Stimulated activated CD8-positive, alpha-beta memory T cell treated with anti-CD3 and anti-CD28 coated beads, Interleukin-12 subunit alpha, Interleukin-12 subunit beta, amount 100 ng/mL, for 4 hours (primary cell): ENCODE data around the gene TBC1D2.
"Not testable (repeated sequence)": the region's sequence is repeated elsewhere in the genome, so short reads cannot be mapped to it uniquely, and the experiment has no call there.

Source experiments
- DNase-seq: peaks from one replicate; pipeline ENCODE4 v3.0.0-alpha.2; 2020; ENCODE audit warnings: low read depth

The TBC1D2 gene

GRCh38 chr9:98270284-98270683, 14.8 kb upstream of the TBC1D2 start:
- DNase-seq: not testable (repeated sequence)

GRCh38 chr9:98269652-98270051, 14.2 kb upstream of the TBC1D2 start:
- DNase-seq: not testable (repeated sequence)

GRCh38 chr9:98267556-98267955, 12.1 kb upstream of the TBC1D2 start:
- not testable (repeated sequence) for DNase-seq

- no peak for DNase-seq
These were observed 9.1 kb upstream of the TBC1D2 start for GRCh38 chr9:98264516-98264915.

DNA sequence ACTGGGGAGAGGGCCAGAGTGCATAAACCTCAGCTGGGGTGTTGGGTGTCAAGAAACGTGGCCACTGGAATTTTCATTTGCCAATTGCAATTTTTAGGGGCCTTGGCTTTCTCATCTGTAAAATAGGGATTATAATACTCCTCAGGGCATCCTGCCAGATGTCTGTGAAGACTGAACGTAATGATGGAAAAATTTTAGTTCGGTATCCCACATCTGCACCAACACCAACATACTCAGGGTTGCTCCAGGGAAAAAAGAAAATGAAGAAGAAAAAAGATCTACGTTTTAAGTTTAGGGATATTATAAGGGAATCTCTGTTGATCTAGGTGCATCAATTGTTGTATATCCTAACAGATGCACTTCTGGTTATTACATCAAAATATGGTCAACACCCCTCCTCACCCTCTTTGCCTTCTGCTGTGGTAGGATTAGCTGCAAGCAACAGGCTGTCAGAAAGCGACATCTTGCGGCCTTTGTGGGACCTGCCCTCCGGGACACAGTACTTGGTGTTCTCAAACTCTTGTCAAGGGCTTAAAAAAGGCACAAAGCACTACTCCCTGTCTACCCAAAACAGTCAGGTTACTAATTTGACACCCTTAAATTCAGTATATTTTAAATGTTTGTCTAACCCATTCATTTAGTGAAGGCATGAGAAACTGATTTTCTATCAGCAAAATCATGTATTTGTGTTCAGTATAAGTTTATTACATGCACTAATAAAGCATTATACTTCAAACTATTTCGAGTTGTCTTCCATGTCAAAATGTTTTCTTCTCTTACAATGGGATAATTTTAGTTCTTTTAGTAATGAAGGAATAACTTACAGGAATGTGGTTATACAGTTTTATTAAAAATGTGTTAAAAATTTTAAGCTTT, 8.3 kb upstream of the TBC1D2 start:
- peak; percentile 51 for DNase-seq

- no peak for DNase-seq
These were observed 7.6 kb upstream of the TBC1D2 start for GRCh38 chr9:98263080-98263479.

- no peak for DNase-seq
These were observed 6.6 kb upstream of the TBC1D2 start for GRCh38 chr9:98262056-98262455.

DNA sequence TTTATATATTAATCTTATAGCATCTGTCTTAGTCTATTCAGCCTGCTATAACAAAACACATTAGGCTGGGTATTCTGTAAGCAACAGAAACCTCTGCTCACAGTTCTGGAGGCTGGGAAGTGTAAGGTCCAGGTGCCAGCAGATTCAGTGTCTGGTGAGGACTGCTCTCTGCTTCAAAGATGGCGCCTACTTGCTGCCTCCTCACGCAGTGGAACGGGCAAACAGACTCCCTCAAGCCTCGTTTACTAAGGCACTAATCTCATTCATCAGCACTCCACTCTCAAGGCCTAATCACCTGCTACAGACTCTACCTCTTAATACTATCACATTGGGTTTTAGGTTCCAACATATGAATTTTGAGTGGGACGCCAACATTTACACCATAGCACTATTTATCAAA, 5.2 kb upstream of the TBC1D2 start:
- DNase-seq: no peak

DNA sequence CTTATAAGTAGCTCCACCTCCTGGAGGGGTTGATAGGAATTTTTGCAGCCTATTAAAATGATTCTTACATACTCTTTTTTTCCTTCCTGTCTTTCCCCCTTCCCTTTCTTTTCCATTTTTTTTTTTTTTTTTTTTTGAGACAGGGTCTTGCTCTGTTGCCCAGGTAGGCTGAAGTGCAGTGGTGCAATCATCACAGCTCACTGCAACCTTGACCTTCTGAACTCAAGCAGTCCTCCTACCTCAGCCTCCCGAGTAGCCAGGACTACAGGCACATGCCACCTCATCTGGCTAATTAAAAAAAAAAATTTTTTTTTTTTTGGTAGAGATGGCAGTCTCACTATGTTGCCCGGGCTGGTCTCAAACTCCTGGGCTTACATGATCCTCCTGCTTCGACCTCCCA, 4.3 kb upstream of the TBC1D2 start:
- no peak for DNase-seq

DNA sequence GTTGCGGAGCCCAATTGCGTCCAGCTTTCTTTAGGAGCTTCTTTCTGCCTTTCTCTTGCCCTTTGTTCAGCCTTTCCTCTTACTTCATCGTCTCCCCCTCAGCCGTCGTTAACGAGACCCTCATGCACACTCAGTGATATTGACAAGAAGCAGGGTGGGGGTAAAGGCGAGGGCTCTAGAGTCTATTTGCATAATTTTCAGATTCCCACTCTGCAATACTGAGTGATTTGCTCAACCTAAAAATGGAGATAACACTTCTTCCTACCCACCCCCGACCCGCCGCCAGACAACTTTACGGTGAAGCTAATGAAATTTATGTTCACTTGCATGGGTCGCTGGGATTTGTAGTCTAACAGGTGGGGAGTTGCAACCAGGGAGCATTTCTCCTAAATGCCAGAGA, 1.3 kb upstream of the TBC1D2 start:
- DNase-seq: no peak

GRCh38 chr9:98255061-98255577, 330 bp downstream of the TBC1D2 start:
- no peak for DNase-seq

DNA sequence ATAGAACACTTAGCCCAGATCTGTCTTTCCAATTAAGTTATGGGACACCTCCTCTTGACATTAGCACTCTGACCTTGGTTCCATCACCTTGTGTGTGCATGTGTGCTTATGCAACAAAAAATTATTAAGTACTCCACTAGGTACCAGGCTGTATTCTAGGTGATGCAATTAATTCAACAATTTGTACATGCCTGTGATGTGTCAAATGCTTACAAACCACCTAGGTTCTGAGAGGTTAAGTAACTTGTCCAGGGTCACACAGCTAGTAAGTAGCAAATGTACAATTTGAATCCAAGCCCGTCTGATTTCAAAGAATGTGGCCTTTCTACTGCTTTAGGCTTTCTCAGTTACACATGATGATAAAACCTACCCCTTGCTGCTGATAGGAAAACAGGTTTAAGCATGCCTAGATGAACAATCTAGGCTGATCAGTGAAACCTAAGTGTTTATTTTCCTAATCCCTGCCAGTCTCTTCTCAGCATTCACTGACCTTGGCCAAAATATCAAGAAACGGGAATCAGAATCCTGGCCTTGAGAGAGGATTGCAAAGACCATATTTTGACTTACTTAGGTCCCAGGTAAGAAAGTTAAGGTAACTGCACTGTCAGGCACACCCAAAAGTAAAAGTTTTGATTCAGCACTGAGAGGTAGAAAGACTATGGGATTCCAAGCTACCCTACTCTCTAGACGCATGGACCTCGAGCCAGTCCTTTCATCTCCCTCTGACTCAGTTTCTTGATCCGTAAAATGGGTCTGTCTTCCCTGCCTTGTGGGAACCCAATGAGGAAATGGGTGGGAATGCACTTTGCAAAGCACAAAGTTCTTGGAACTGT, 1.0 kb downstream of the TBC1D2 start:
- no peak for DNase-seq

GRCh38 chr9:98253565-98253964, 1.9 kb downstream of the TBC1D2 start:
- no peak for DNase-seq

GRCh38 chr9:98251551-98251950, 3.9 kb downstream of the TBC1D2 start:
- DNase-seq: no peak

- DNase-seq: no peak
These were observed 5.7 kb downstream of the TBC1D2 start for GRCh38 chr9:98249771-98250170.

GRCh38 chr9:98248737-98249474, 6.5 kb downstream of the TBC1D2 start:
- no peak for DNase-seq

DNA sequence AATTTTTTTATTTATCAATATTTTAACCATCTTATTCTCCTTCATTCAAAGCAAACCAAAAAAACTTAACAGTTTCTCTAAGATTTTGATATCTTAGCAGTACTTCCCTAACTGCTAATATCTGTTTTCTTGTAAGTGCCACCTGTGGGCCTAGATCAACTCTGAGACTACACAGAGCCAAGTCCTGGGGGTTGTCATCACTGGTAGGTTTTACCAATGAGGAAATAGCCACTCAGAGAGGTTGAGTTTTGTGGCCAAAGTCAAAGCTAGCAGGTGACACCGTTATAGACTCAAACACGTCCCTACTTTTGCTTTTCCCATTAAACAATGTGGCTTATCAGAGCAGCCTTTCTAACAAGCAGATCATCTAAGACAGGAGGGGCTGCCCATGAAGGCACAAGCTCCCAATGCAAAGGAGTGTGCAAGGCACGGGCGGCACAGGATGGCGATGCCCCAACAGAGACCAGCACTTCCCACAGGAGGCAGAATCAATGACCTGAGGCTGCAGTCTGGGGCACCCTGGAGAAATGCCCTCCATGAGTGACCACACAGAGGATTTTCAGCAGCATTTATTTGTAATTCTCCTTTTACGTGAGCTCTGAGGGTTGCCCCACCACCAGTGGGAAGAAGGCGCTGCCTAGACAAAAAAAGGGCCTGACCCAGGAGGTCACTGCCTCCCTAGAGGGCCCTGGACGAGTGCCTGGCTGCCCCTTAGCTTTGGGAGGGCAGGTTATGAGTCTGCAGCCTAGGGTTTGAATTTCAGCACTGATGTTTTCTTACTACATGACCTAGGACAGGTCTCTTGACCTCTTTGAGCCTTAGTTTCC, 7.4 kb downstream of the TBC1D2 start:
- DNase-seq: no peak

- no peak for DNase-seq
These were observed 13.0 kb downstream of the TBC1D2 start for GRCh38 chr9:98242426-98242825.

GRCh38 chr9:98241357-98242300, 13.8 kb downstream of the TBC1D2 start:
- no peak for DNase-seq

DNA sequence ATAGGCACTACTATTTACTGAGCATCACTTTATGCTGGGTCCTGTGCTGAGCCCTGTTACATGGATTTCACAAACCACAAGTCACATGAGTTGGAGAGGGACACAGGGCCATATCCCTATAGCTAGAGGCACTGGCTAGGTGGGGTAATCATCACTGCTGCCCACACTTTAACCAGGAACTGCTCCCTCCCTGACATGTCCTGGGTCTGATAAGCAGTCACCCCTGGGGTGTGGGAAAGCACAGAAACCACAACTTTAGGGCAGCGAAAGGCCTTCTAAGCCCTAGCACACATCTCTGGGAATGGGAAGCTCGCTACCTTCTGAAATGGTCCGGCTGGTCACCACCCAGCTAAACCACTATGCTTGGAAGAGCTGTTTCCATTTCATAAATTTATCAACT, 15.0 kb downstream of the TBC1D2 start:
- DNase-seq: no peak
